ENCODE results near the gene ANGPTL8. TPM values are rescaled to one million over a fixed set of nuclear protein-coding genes. Genes with fewer than 3 reads are reported as not detected.
A peak's percentile ranks its signal among the peaks of the same experiment; 100 is the strongest.

Gene ANGPTL8
- total RNA-seq, 1 donor from 2014 or later, result not detected

GRCh38 chr19:11200931-11201330, 38.5 kb upstream of the ANGPTL8 start:
- H3K27ac ChIP-seq, result peak overlapping the region; percentile 93 to 94
- no peak for TF ChIP-seq CTCF (IDR thresholded peaks at IDR 0.05)
- H3K27me3 ChIP-seq, result no peaks in the 10 kb centered on the region
- H3K4me1 ChIP-seq, result peaks cover 10 to 29% of the 10 kb centered on the region in 2 donors
- H3K4me3 ChIP-seq, result no peak overlapping the region
- peaks cover 0 to 6% of the 10 kb centered on the region in 2 donors for H3K36me3 ChIP-seq
- H3K9me3 ChIP-seq, result no peaks in the 10 kb centered on the region
- DNase-seq (ENCODE audit: low spot score in 2 of 2), result no peak
- intact Hi-C loops (cut with DNase I), result loop anchor here (10.0 kb wide), 1 partner anchor 266 kb away; no protein-coding TSS in a partner anchor

GRCh38 chr19:11201791-11202190, 37.6 kb upstream of the ANGPTL8 start:
- H3K9me3 ChIP-seq, result no peaks in the 10 kb centered on the region
- intact Hi-C loops (cut with DNase I), result loop anchor here (2.0 to 10.0 kb wide), 2 partner anchors 111 to 267 kb away; no protein-coding TSS in a partner anchor
- no peaks in the 10 kb centered on the region for H3K27me3 ChIP-seq
- H3K4me3 ChIP-seq, result no peak overlapping the region
- no peak for DNase-seq (ENCODE audit: low spot score in 2 of 2)
- H3K27ac ChIP-seq, result peak overlapping the region; percentile 93 to 94
- peaks cover 10 to 29% of the 10 kb centered on the region in 2 donors for H3K4me1 ChIP-seq
- H3K36me3 ChIP-seq, result peaks cover 0 to 6% of the 10 kb centered on the region in 2 donors
- no peak for TF ChIP-seq CTCF (IDR thresholded peaks at IDR 0.05)

GRCh38 chr19:11202488-11203193, 36.8 kb upstream of the ANGPTL8 start:
- intact Hi-C loops (cut with DNase I), result loop anchor here (1.0 to 10.0 kb wide), 3 partner anchors 64 to 268 kb away; no protein-coding TSS in a partner anchor
- no peaks in the 10 kb centered on the region for H3K27me3 ChIP-seq
- H3K4me1 ChIP-seq, result peaks cover 10 to 29% of the 10 kb centered on the region in 2 donors
- H3K4me3 ChIP-seq, result peak overlapping the region in 1 of 2 donors; percentile 14
- H3K27ac ChIP-seq, result peak overlapping the region; percentile 93 to 94
- no peak for TF ChIP-seq CTCF (IDR thresholded peaks at IDR 0.05)
- no peak for DNase-seq (ENCODE audit: low spot score in 2 of 2)
- H3K9me3 ChIP-seq, result no peaks in the 10 kb centered on the region
- H3K36me3 ChIP-seq, result peaks cover 0 to 6% of the 10 kb centered on the region in 2 donors

GRCh38 chr19:11203194-11204075, 36.0 kb upstream of the ANGPTL8 start:
- Histone ChIP-seq H3K4me1 (peaks cover 10 to 24% of the 10 kb centered on the region in 2 donors), H3K9me3 (no peaks in the 10 kb centered on the region), H3K4me3 (peak overlapping the region in 1 of 2 donors; percentile 14), H3K27me3 (no peaks in the 10 kb centered on the region), H3K27ac (peak overlapping the region; percentile 93 to 94), H3K36me3 (peaks cover 0 to 6% of the 10 kb centered on the region in 2 donors)
- intact Hi-C loops (cut with DNase I), result loop anchor here (1.0 to 10.0 kb wide), 4 partner anchors 65 to 269 kb away; no protein-coding TSS in a partner anchor
- peak; percentile 70 to 95 for DNase-seq (ENCODE audit: low spot score in 2 of 2)
- peak; percentile 91 to 99 (median 94) for TF ChIP-seq CTCF (IDR thresholded peaks at IDR 0.05)

GRCh38 chr19:11204076-11204602, 35.3 kb upstream of the ANGPTL8 start:
- intact Hi-C loops (cut with DNase I), result loop anchor here (1.0 to 10.0 kb wide), 2 partner anchors 169 to 269 kb away; no protein-coding TSS in a partner anchor
- H3K4me1 ChIP-seq, result peaks cover 10 to 24% of the 10 kb centered on the region in 2 donors
- H3K4me3 ChIP-seq, result peak overlapping the region in 1 of 2 donors; percentile 14
- DNase-seq (ENCODE audit: low spot score in 2 of 2), result no peak
- H3K36me3 ChIP-seq, result peaks cover 0 to 6% of the 10 kb centered on the region in 2 donors
- no peaks in the 10 kb centered on the region for H3K9me3 ChIP-seq
- H3K27me3 ChIP-seq, result no peaks in the 10 kb centered on the region
- peak in 1 of 3 experiments; percentile 1 for TF ChIP-seq CTCF (IDR thresholded peaks at IDR 0.05)
- H3K27ac ChIP-seq, result peak overlapping the region; percentile 93 to 94

All from ascending aorta (tissue), 2 donors.